Esophagus squamous epithelium (tissue), 4 donors: Measurements from ENCODE around the gene AHSP.

Experiments used
- CTCF ChIP-seq, 6 experiments: fragments of 450-650 bp in 4 of 6; fragments of 200-600 bp in 2 of 6; sonication (generic) in 2 of 6; IDR thresholded peaks; one replicate each; pipeline ENCODE4 v1.5.1; 2016 to 2019; ENCODE audit warnings: antibody characterized with exemption in 6 of 6, mild to moderate bottlenecking in 4 of 6, moderate library complexity in 4 of 6
- POLR2A ChIP-seq, 4 donors: fragments of 450-650 bp; IDR thresholded peaks; one replicate each; pipeline ENCODE4 v1.6.1; 2017; ENCODE audit warnings: antibody characterized with exemption in 4 of 4, mild to moderate bottlenecking in 4 of 4, moderate library complexity in 3 of 4

GRCh38 chr16:31577411-31577810, 49.7 kb downstream of the AHSP start:
- TF ChIP-seq CTCF (IDR thresholded peaks at IDR 0.05) (no peak), POLR2A (IDR thresholded peaks at IDR 0.05) (no peak)
